Mesothelial cell of epicardium (in vitro differentiated cells): ENCODE results near the gene MSANTD1. TPM values are rescaled to one million over a fixed set of nuclear protein-coding genes. Genes with fewer than 3 reads are reported as not detected.
A peak's percentile ranks its signal among the peaks of the same experiment; 100 is the strongest.

ENCODE experiments used
- DNase-seq, 2 experiments: peaks; one replicate each; pipeline ENCODE4 v3.0.0; 2021; ENCODE audit warnings: low spot score in 2 of 2; ENCODE audit not compliant: unreplicated experiment in 2 of 2
- H3K27ac Mint-ChIP-seq: 2 replicates; pipeline ENCODE4 v1.8.0; 2021; ENCODE audit warnings: mixed read lengths
- H3K27me3 Mint-ChIP-seq: 2 replicates; pipeline ENCODE4 v1.8.0; 2021; ENCODE audit warnings: low read depth, mixed read lengths
- H3K36me3 Mint-ChIP-seq: 2 replicates; pipeline ENCODE4 v1.8.0; 2021; ENCODE audit warnings: mixed read lengths
- H3K4me1 Mint-ChIP-seq: 2 replicates; pipeline ENCODE4 v1.8.0; 2021; ENCODE audit warnings: mixed read lengths
- H3K4me3 Mint-ChIP-seq: 2 replicates; pipeline ENCODE4 v1.8.0; 2021; ENCODE audit warnings: mild to moderate bottlenecking, moderate library complexity, mixed read lengths
- H3K9me3 Mint-ChIP-seq: 2 replicates; pipeline ENCODE4 v1.8.0; 2021; ENCODE audit warnings: mixed read lengths
- total RNA-seq: library from RNA; stranded (reverse); gene quantifications from 3 replicates; pipeline ENCODE4 v1.2.1, GENCODE V29; 2021
- TF ChIP-seq, protein P1 (sequence below): fragments of 200-600 bp; sonication (generic); IDR thresholded peaks from one replicate; pipeline ENCODE4 v1.5.0; 2021; ENCODE audit warnings: antibody characterized with exemption; ENCODE audit not compliant: unreplicated experiment

MSANTD1 gene
- total RNA-seq, 1 donor from 2014 or later = 2.6 TPM

- H3K4me1 Mint-ChIP-seq = peaks cover 13% of the 10 kb centered on the region
- no peak overlapping the region for H3K27ac Mint-ChIP-seq
- no peaks in the 10 kb centered on the region for H3K36me3 Mint-ChIP-seq
- no peak for DNase-seq
- TF ChIP-seq, protein P1, sequence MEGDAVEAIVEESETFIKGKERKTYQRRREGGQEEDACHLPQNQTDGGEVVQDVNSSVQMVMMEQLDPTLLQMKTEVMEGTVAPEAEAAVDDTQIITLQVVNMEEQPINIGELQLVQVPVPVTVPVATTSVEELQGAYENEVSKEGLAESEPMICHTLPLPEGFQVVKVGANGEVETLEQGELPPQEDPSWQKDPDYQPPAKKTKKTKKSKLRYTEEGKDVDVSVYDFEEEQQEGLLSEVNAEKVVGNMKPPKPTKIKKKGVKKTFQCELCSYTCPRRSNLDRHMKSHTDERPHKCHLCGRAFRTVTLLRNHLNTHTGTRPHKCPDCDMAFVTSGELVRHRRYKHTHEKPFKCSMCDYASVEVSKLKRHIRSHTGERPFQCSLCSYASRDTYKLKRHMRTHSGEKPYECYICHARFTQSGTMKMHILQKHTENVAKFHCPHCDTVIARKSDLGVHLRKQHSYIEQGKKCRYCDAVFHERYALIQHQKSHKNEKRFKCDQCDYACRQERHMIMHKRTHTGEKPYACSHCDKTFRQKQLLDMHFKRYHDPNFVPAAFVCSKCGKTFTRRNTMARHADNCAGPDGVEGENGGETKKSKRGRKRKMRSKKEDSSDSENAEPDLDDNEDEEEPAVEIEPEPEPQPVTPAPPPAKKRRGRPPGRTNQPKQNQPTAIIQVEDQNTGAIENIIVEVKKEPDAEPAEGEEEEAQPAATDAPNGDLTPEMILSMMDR = no peak
- no peaks in the 10 kb centered on the region for H3K9me3 Mint-ChIP-seq
- no peak overlapping the region for H3K4me3 Mint-ChIP-seq
- H3K27me3 Mint-ChIP-seq = no peaks in the 10 kb centered on the region
These were observed 1.4 kb upstream of the MSANTD1 start for GRCh38 chr4:3247399-3248177.

GRCh38 chr4:3248178-3248480 is 830 bp upstream of the MSANTD1 start:
- TF ChIP-seq, protein P1 = no peak
- Mint-ChIP-seq H3K9me3 (no peaks in the 10 kb centered on the region), H3K27me3 (no peaks in the 10 kb centered on the region), H3K36me3 (no peaks in the 10 kb centered on the region), H3K4me1 (peaks cover 13% of the 10 kb centered on the region), H3K27ac (peak overlapping the region; percentile 61), H3K4me3 (no peak overlapping the region)
- no peak for DNase-seq

DNA sequence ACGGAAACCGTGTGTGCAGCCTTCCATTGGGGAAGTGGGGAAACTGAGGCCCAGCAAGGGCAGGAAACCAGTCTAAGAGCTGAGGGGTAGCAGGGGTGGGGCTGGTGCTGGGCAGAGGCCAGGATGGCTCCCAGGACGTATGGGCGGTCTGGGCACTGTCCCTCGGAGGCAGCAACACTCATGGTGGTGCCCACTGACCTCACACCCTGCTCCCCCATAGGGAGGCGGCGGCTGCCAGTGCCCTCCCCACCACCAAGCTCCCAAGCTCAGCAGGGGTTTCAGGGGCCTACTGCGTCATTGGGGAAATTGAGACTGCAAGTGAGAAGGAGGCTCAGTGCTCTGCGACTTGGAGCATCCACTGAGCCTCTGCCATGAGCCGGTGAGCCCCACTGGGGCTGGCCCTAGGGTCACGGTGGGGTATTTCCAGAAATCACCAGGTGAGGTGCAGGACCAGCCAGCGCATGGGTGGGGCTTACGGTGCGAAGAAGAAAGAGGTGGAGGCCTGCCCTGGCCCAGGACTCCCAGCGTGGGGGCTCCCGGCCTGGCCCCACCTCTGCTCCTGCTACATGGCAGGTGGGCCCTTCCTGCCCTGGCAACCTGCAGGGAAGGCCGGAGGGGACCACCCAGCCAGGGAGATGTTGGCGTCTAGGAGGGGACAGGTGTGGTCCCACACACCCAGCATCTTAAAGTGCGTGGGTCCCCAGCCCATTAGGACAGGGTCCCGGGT is 915 bp downstream of the MSANTD1 start:
- Mint-ChIP-seq H3K36me3 (no peaks in the 10 kb centered on the region), H3K4me3 (no peak overlapping the region), H3K4me1 (peaks cover 13% of the 10 kb centered on the region), H3K9me3 (no peaks in the 10 kb centered on the region), H3K27me3 (no peaks in the 10 kb centered on the region), H3K27ac (peak overlapping the region; percentile 87)
- no peak for DNase-seq
- TF ChIP-seq, protein P1 = no peak

- Mint-ChIP-seq H3K27ac (peak overlapping the region; percentile 87), H3K27me3 (no peaks in the 10 kb centered on the region), H3K36me3 (no peaks in the 10 kb centered on the region), H3K4me3 (no peak overlapping the region), H3K4me1 (peaks cover 13% of the 10 kb centered on the region), H3K9me3 (no peaks in the 10 kb centered on the region)
- TF ChIP-seq, protein P1 = no peak
- no peak for DNase-seq
These were observed 1.5 kb downstream of the MSANTD1 start for GRCh38 chr4:3250438-3250955.

DNA sequence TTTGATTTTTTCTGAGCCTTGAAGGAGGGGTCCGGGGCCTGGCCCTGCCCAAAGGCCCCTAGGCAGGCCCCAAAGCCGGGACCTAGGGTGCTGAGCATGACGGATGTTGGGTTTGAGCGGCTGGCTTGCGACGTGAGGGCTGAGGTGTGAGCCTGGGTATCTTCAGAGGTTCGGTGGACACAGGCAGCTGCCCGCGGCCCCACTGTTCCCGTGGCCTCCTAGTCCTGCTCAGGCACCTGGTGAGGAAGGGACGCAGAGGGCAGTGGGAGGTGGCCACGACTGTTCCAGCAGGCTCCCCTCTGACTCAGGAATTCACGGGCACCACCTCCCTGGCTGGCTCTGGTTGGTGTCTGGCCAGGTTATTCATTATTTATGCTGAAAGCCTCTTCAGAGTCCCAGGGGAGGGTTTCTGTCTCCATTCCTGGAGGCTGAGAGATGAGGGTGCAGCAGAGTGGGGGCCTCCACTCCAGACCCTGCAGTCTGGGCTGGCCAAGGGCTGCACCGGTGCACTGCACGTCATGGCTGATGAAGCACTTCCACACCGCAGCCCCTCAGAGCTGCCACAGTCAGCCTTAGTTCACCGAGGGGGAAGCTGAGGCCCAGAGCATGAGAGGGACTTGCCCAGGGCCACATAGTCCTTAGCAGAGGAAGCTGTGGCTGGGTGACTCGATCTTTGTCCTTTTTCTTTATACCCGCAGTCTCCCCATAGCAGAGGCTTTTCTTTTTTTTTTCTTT is 2.2 kb downstream of the MSANTD1 start:
- Mint-ChIP-seq H3K4me1 (peaks cover 13% of the 10 kb centered on the region), H3K9me3 (no peaks in the 10 kb centered on the region), H3K27ac (peak overlapping the region; percentile 73), H3K27me3 (no peaks in the 10 kb centered on the region), H3K36me3 (no peaks in the 10 kb centered on the region), H3K4me3 (no peak overlapping the region)
- no peak for DNase-seq
- TF ChIP-seq, protein P1 = no peak
